K562 (cell line): ENCODE data around the gene PI4KA. TPM values are rescaled to one million over a fixed set of nuclear protein-coding genes. Genes with fewer than 3 reads are reported as not detected.

ENCODE experiments used
- ATAC-seq: fragments of 200-7000 bp; cut with Tn5 transposase; 3 replicates; pipeline ENCODE4 v1.9.1; 2020; ENCODE audit warnings: moderate library complexity
- BruUV-seq: library from RNA; stranded (reverse); fragments of 400-500 nt; replicated peaks from 2 replicates; lab custom pipeline; 2021; lab: Mats Ljungman, UMichigan
- CTCF ChIA-PET: fragments of 300-600 bp; formaldehyde crosslinking; extraction: SDS; loops from one replicate; lab custom pipeline; 2021; ENCODE audit warnings: low intra/inter-chr PET ratio; lab: Yijun Ruan, JAX
- POLR2A ChIA-PET: fragments of 300-600, 350-650 bp; sonication (Branson Sonifier 250); formaldehyde crosslinking; extraction: SDS; loops from one replicate; lab custom pipeline; 2021; ENCODE audit warnings: antibody characterized with exemption, inconsistent platforms; lab: Yijun Ruan, JAX
- DNase-seq, 4 experiments: peaks; one replicate each; pipeline versions ENCODE4 v3.0.0 to v3.0.0-alpha.2; 2011 to 2018; ENCODE audit warnings: low spot score in 3 of 4, mixed read lengths in 3 of 4; ENCODE audit errors: extremely low read depth in 1 of 4
- FAIRE-seq: peaks from 2 replicates; lab custom pipeline; 2011; peaks lifted over from hg19 to GRCh38; lab: Jason Lieb, UNC
- H2AFZ ChIP-seq: 2 replicates; pipeline ENCODE4 v1.6.0; 2011; ENCODE audit warnings: low read depth, low read length, control low read depth, inconsistent platforms
- H3K27ac ChIP-seq: fragments of 200-600 bp; 3 replicates; pipeline ENCODE4 v1.8.0; 2011; ENCODE audit warnings: low read depth, mild to moderate bottlenecking, control low read depth, inconsistent platforms, low read length, moderate library complexity, mixed read lengths; ENCODE audit errors: extremely low read depth
- H3K27me3 ChIP-seq, 2 experiments: fragments of 300-600 bp in 1 of 2; 2 replicates in 1 of 2; 3 replicates in 1 of 2; pipeline versions ENCODE4 v1.6.0 to v1.8.0; 2011; ENCODE audit warnings: inconsistent platforms in 2 of 2, low read length in 2 of 2, mild to moderate bottlenecking in 1 of 2, mixed read lengths in 1 of 2, moderate library complexity in 1 of 2; ENCODE audit not compliant: control insufficient read depth in 2 of 2, insufficient read depth in 2 of 2
- H3K36me3 ChIP-seq: fragments of 300-600 bp; 3 replicates; pipeline ENCODE4 v1.8.0; 2011; ENCODE audit warnings: mild to moderate bottlenecking, low read length, inconsistent platforms; ENCODE audit not compliant: control insufficient read depth, insufficient read depth
- H3K4me1 ChIP-seq, 2 experiments: fragments of 200-600 bp in 1 of 2; replicated peaks in 1 of 2; 2 replicates in 1 of 2; 3 replicates in 1 of 2; pipeline versions ENCODE4 v1.5.1 to v1.8.0; 2011; ENCODE audit warnings: inconsistent platforms in 2 of 2, low read length in 2 of 2, mild to moderate bottlenecking in 1 of 2, mixed read lengths in 1 of 2, moderate library complexity in 1 of 2; ENCODE audit not compliant: control insufficient read depth in 2 of 2, insufficient read depth in 2 of 2
- H3K4me2 ChIP-seq: 2 replicates; pipeline ENCODE4 v1.6.1; 2011; ENCODE audit warnings: low read length, control low read depth, inconsistent platforms, mixed read lengths; ENCODE audit not compliant: insufficient read depth
- H3K4me3 ChIP-seq: fragments of 200-600 bp; sonication (generic), shearing (Covaris generic); 2 replicates; pipeline ENCODE4 v1.5.1; 2016; ENCODE audit warnings: control low read depth, inconsistent platforms
- H3K79me2 ChIP-seq: fragments of 200-600 bp; 3 replicates; pipeline ENCODE4 v1.8.0; 2011; ENCODE audit warnings: low read length, inconsistent platforms; ENCODE audit not compliant: control insufficient read depth, insufficient read depth
- H3K9ac ChIP-seq, 2 experiments: 2 replicates each; pipeline versions ENCODE4 v1.6.0 to v1.6.1; 2011; ENCODE audit warnings: low read depth in 2 of 2, low read length in 2 of 2, control low read depth in 1 of 2, inconsistent platforms in 1 of 2, mild to moderate bottlenecking in 1 of 2, mixed read lengths in 1 of 2; ENCODE audit not compliant: insufficient read depth in 1 of 2
- H3K9me1 ChIP-seq: one replicate; pipeline ENCODE4 v1.6.0; 2011; ENCODE audit warnings: inconsistent platforms, mild to moderate bottlenecking, low read length, moderate library complexity; ENCODE audit not compliant: control insufficient read depth, insufficient read depth
- H3K9me3 ChIP-seq: replicated peaks from 2 replicates; pipeline ENCODE4 v1.5.1; 2011; ENCODE audit warnings: low read depth, low read length, inconsistent platforms; ENCODE audit not compliant: control insufficient read depth, insufficient read depth
- H4K20me1 ChIP-seq: replicated peaks from 2 replicates; pipeline ENCODE4 v1.6.1; 2011; ENCODE audit warnings: low read length, inconsistent platforms, mixed read lengths; ENCODE audit not compliant: control insufficient read depth, insufficient read depth
- ATF1 ChIP-seq, 2 experiments: fragments of 450-650 bp in 1 of 2; IDR thresholded peaks; 2 replicates each; pipeline ENCODE4 v1.6.1; 2016; ENCODE audit warnings: missing compliant biosample characterization in 1 of 2, missing genetic modification characterization in 1 of 2
- CBFA2T2 ChIP-seq: fragments of 450-650 bp; conservative IDR thresholded peaks from 2 replicates; pipeline ENCODE4 v1.6.1; 2017; ENCODE audit warnings: mild to moderate bottlenecking
- CTCF ChIP-seq, 3 experiments: IDR thresholded peaks in 2 of 3; conservative IDR thresholded peaks in 1 of 3; 2 replicates each; pipeline ENCODE4 v1.5.1; 2011 to 2012; ENCODE audit warnings: low read length in 3 of 3, mild to moderate bottlenecking in 3 of 3, control low read depth in 2 of 3, improper control_type of control experiment in 1 of 3, inconsistent platforms in 1 of 3, low read depth in 1 of 3, mixed read lengths in 1 of 3, moderate library complexity in 1 of 3; ENCODE audit not compliant: insufficient read depth in 2 of 3
- CTCFL ChIP-seq: IDR thresholded peaks from 2 replicates; pipeline ENCODE4 v1.6.1; 2011; ENCODE audit warnings: borderline replicate concordance, low read depth, mild to moderate bottlenecking, moderate library complexity, low read length; ENCODE audit not compliant: insufficient read depth, poor library complexity, severe bottlenecking
- ETS1 ChIP-seq: conservative IDR thresholded peaks from 2 replicates; pipeline ENCODE4 v1.6.1; 2011; ENCODE audit warnings: low read depth, mild to moderate bottlenecking, low read length; ENCODE audit not compliant: control insufficient read depth
- KDM2B ChIP-seq: fragments of 250-450 bp; sonication (Bioruptor Pico); IDR thresholded peaks from 2 replicates; pipeline ENCODE4 v1.8.0; 2021; ENCODE audit warnings: mild to moderate bottlenecking, moderate library complexity
- POLR2G ChIP-seq: fragments of 200-400 bp; formaldehyde crosslinking; IDR thresholded peaks from 2 replicates; pipeline ENCODE4 v1.6.1; 2017; ENCODE audit warnings: low read depth, mild to moderate bottlenecking, antibody characterized with exemption, low read length, moderate library complexity
- SIX5 ChIP-seq, 2 experiments: IDR thresholded peaks; 2 replicates each; pipeline ENCODE4 v1.6.1; 2011; ENCODE audit warnings: low read length in 2 of 2, borderline replicate concordance in 1 of 2, low read depth in 1 of 2, mild to moderate bottlenecking in 1 of 2, moderate library complexity in 1 of 2; ENCODE audit not compliant: insufficient read depth in 1 of 2
- SMC3 ChIP-seq: conservative IDR thresholded peaks from 2 replicates; pipeline ENCODE4 v1.6.1; 2011; ENCODE audit warnings: low read depth, low read length, improper control_type of control experiment; ENCODE audit not compliant: insufficient read depth
- ZBTB33 ChIP-seq: sonication (generic); formaldehyde crosslinking; IDR thresholded peaks from 2 replicates; pipeline ENCODE4 v1.8.1; 2023; ENCODE audit warnings: mild to moderate bottlenecking, missing genetic modification reagents
- ZFX ChIP-seq: sonication (generic); formaldehyde crosslinking; IDR thresholded peaks from 2 replicates; pipeline ENCODE4 v1.8.0; 2022; ENCODE audit warnings: mild to moderate bottlenecking, missing genetic modification reagents, moderate library complexity
- WGBS: fragments of 100-300 bp; shearing (Covaris generic); methylation state at CpG from one replicate; pipeline ENCODE4 v1.1.6; 2016; ENCODE audit warnings: low coverage, mixed read lengths; ENCODE audit not compliant: insufficient coverage; ENCODE audit errors: missing lambda C conversion rate; 5-methylcytosine and 5-hydroxymethylcytosine counted together
- in situ Hi-C: fragments of 300-500 bp; cut with MboI; formaldehyde crosslinking; loops from 4 replicates; pipeline ENCODE4 v1.15.0; 2018; ENCODE audit warnings: inconsistent platforms, mixed read lengths
- intact Hi-C: fragments of 100-400 bp; cut with micrococcal nuclease; formaldehyde crosslinking; loops from 2 replicates; pipeline ENCODE4 v1.14.2; 2022
- polyA plus RNA-seq, 8 experiments: library from polyadenylated mRNA; depleted of rRNA in 4 of 8; stranded (reverse) in 5 of 8; unstranded in 3 of 8; fragments of >200 nt; fragmentation: Nextera tagmentation in 2 of 8; fragmentation: Illumina TruSeq in 1 of 8; extraction: Ambion mirVana in 2 of 8; extraction: Trizol in 1 of 8; gene quantifications; 2 replicates each; pipeline versions ENCODE4 v1.2.1 to v1.2.3, GENCODE V29; 2011 to 2014; ENCODE audit warnings: inconsistent platforms in 1 of 8, missing spikeins in 1 of 8
- total RNA-seq, 7 experiments: library from RNA; depleted of rRNA in 6 of 7; stranded (reverse); fragments of >200 nt in 6 of 7; fragmentation: Illumina TruSeq in 2 of 7; extraction: Trizol in 2 of 7; gene quantifications; 2 replicates each; pipeline versions ENCODE4 v1.2.1 to v1.2.3, GENCODE V29; 2011 to 2021; ENCODE audit warnings: low replicate concordance in 1 of 7

PI4KA gene
- total and polyA plus RNA-seq, 9 of the 15 experiments (the other 6 are each of a cell fraction or from before 2014, with no cell fraction given) = 7.3 to 187 (median 84.7) TPM

- no peak overlapping the region for H3K4me2 ChIP-seq
- H3K9me3 ChIP-seq = no peaks in the 10 kb centered on the region
- H3K9ac ChIP-seq = no peak overlapping the region
- ChIA-PET CTCF (interaction anchor here (0.7 kb wide), 1 partner anchor 119 kb away, joined by 3 read pairs; no protein-coding TSS in a partner anchor), POLR2A (interaction anchor here (0.6 to 4.8 kb wide), 7 partner anchors 8 to 301 kb away, joined by 3 to 24 read pairs (median 7); no protein-coding TSS in a partner anchor)
- peaks cover 22% of the 10 kb centered on the region for H4K20me1 ChIP-seq
- H3K79me2 ChIP-seq = no peaks in the 10 kb centered on the region
- no peak overlapping the region for H3K4me3 ChIP-seq
- in situ Hi-C loops (no loop called here), intact Hi-C loops (no loop called here)
- DNase-seq (no peak), ATAC-seq (peak; percentile 50), FAIRE-seq (no peak)
- WGBS = 77% methylated on average over 9 of the region's 9 CpGs
- H3K27me3 ChIP-seq = no peaks in the 10 kb centered on the region
- peaks cover 4% of the 10 kb centered on the region for H3K9me1 ChIP-seq
- no peak overlapping the region for H2AFZ ChIP-seq
- H3K4me1 ChIP-seq = peaks cover 13 to 15% of the 10 kb centered on the region in 2 experiments
- H3K36me3 ChIP-seq = peaks cover 9% of the 10 kb centered on the region
- no TSS peak for BruUV-seq
- H3K27ac ChIP-seq = no peak overlapping the region
- TF ChIP-seq ZFX (CRISPR knock-in tag) (no peak), ETS1 (0 out of 2 replicates have a peak, but pooled peaks have one; percentile 15), ATF1 (CRISPR knock-in tag; IDR thresholded peaks at IDR 0.05) (no peak), ATF1 (tag; IDR thresholded peaks at IDR 0.05) (no peak), SIX5 (IDR thresholded peaks at IDR 0.05; ENCODE audit: borderline replicate concordance in 1 of 2, insufficient read depth in 1 of 2, low read depth in 1 of 2, low read length in 2 of 2) (0 out of 4 replicates have a peak, but pooled peaks of 1 of the 2 experiments have one; percentile 9), POLR2G (0 out of 2 replicates have a peak, but pooled peaks have one; percentile 30), KDM2B (CRISPR knock-in tag) (peak; percentile 62; the same call in 1 of the 2 replicates), CBFA2T2 (no peak), CTCFL (peak; percentile 57), CTCF (IDR thresholded peaks at IDR 0.05 in 2 of 3, conservative IDR thresholded peaks at IDR 0.05 in 1 of 3; ENCODE audit: insufficient read depth in 2 of 3, low read depth in 1 of 3, low read length in 3 of 3) (peak; percentile 38 to 60 (median 60)), ZBTB33 (CRISPR knock-in tag) (peak; percentile 79), SMC3 (peak; percentile 25; the same call in 1 of the 2 replicates)
These were observed 86.5 kb downstream of the PI4KA start for GRCh38 chr22:20771918-20772625.
